ENCODE data around the gene ANKS1B.
A peak's percentile ranks its signal among the peaks of the same experiment; 100 is the strongest.
"Not testable (repeated sequence)": the region's sequence is repeated elsewhere in the genome, so short reads cannot be mapped to it uniquely, and the experiment has no call there.

Gene ANKS1B

DNA sequence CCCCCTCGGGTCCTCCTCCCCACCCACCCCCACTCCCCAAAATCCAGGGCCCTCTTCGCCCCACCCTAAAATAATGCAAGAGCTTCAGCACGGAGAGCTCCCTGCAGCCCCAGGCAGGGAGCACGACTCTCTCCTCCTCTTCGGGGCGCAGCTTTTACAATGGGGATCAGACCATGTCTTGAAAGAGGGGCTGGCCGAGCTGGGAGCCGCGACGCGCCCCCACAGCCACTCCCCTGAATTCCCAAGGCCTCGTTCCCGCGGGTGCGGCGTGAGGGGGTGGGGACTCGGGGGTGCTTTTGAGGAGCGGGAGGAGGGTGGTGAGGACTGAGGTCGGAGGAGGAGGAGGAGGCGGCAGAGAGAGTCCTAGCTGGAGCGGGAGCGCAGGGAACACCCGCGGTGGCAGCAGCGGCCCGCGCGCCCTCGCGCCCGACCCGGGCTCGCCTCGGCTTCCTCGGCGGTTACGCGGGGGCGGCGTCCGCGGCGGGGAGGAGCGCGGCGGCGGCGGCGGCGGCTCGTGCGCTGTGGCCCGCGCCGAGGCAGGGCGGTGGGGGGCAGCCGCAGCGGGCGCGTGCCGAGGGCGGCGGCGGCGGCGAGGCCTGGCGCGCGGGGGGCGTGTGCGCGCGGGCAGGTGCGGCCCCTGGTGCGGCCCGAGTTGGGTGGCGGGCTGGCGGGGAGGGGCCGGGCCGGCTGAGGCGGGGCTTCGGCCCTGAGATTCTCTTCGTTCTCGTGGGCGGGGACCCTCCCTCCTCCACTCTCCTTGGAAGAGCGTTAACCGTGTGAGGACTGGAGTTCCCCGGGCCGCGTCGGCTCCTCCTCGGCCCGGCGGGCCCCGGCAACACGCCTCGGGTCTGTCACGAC is at the start of gene ANKS1B:
TSS of gene ANKS1B (minus strand) at position 666 of the 858 bp plus-strand sequence. CDS start 699 bp downstream, outside the sequence.
- no peak for FAIRE-seq

DNA sequence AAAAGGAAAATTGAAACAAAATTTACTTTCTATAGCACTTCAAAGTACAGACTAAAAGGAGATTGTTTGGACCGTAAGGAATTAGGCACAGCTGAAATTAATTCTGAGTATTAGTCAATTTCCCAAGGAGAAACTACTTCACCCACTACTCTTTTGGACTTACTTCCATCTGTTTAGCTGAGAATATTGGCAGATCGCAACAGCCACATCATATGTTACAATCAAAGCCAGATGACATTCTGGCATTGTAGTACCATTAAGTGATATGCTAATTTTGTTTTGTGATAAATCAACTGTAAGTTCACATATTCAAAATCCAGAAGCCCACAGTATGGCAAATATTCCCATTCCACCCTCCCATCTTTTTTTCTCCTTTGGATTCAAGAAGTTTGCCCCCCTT is 47.1 kb upstream of the ANKS1B start:
- FAIRE-seq = no peak
- DNase-seq (ENCODE audit: insufficient read length, low spot score) = no peak

More for the DNA sequence above, at the start of gene ANKS1B:
- DNase-seq (ENCODE audit: insufficient read length, low spot score) = peak; percentile 35

DNA sequence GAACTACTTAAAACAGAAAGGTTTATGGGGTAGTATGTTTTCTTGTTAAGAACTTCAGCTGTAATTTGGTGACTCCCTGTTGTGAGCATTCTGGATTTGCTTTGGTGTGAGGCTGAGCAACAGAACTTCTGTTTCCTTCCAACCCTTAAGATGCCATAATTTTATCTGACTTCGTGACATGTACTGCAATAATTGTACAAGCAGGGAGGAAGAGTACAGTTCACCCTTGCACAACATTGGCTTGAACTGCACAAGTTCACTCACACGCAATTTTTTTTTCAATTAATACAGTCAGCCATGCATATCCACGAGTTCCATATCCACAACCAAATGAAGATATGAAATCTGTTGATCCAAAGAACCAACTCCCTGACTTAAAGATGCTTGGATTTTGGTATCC is 42.9 kb upstream of the ANKS1B start:
- DNase-seq (ENCODE audit: insufficient read length, low spot score) (no peak), FAIRE-seq (no peak)

DNA sequence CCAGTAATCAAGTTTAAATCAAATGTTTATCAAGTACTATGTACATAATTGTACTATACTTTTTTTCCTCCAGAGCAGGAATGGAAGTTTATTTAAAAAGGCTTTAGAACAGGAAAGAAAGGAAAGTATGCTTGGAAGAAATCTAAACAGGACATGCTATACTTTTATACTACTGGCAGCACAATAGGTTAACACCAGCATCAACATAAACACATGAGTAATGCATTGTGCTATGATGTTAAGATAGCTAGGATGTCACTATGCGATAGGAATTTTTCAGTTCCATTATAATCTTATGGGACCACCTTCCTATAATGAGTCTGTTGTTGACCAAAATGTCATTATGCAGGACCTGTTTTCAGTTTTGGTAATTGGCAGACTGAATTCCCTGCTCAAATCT is 41.5 kb upstream of the ANKS1B start:
- FAIRE-seq (no peak), DNase-seq (ENCODE audit: insufficient read length, low spot score) (no peak)

DNA sequence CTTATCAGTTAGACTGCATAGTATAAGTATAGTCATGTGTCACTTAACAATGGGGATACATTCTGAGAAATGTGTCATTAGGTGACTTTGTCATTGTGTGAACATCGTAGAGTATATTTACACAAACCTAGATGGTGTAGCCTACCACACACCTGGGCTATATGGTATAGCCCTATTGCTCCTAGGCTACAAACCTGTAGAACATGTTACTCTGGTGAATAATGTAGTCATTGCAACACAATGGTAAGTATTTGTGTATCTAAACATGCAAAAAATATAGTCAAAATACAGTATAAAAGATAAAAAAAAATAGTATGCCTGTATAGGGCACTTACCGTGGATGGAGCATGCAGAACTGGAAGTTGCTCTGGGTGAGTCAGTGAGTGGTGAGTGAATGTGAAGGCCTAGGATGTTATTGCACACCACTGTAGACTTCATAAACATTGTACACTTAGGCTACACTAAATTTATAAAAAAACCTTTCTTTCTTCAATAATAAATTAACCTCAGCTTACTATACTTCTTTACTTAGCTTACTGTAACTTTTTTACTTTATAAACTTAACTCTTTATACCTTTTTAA is 40.3 kb upstream of the ANKS1B start:
- DNase-seq (ENCODE audit: insufficient read length, low spot score) (no peak), FAIRE-seq (no peak)

DNA sequence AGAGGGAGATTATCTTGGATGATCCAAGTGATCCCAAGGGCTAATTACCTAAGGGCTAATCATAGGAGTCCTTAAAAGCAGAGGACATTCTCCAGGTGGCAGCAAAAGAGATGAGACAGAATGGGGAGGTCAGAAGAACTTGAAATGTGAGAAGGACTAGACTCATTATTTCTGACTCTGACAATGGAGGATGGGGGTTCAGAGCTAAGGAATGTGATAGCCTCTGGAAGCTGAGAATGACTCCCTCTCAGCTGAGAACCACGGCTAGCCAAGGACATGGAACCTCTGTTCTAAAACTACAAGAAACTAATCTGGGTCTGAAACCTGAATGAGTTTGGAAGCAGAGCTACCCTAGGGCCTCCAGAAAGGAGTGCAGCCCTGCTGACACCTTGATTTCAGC is 35.6 kb upstream of the ANKS1B start:
- DNase-seq (ENCODE audit: insufficient read length, low spot score) = no peak
- no peak for FAIRE-seq

DNA sequence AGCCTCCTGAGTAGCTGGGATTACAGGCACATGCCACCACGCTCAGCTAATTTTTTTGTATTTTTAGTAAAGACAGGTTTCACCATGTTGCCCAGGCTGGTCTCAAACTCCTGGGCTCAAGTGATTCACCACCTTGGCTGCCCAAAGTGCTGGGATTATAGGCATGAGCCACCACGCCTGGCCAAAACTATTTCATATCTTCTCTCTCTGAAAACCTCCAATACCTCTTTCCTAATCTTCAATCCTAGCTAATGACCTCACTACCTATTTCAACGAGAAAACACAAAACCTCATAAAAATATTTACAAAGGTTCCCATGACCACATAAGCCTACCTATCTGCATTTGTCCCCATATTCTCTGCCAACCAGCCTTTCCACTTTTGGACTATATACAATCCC is 32.3 kb upstream of the ANKS1B start:
- FAIRE-seq (no peak), DNase-seq (ENCODE audit: insufficient read length, low spot score) (no peak)

DNA sequence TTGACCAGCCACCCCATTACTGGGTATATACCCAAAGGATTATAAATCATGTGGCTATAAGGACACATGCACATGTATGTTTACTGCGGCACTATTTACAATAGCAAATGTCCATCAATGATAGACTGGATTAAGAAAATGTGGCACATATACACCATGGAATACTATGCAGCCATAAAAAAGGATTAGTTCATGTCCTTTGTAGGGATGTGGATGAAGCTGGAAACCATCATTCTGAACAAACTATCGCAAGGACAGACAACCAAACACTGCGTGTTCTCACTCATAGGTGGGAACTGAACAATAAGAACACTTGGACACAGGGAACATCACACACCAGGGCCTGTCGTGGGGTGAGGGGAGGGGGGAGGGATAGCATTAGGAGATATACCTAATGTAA is 31.6 kb upstream of the ANKS1B start:
- not testable (repeated sequence) for DNase-seq (ENCODE audit: insufficient read length, low spot score); FAIRE-seq

DNA sequence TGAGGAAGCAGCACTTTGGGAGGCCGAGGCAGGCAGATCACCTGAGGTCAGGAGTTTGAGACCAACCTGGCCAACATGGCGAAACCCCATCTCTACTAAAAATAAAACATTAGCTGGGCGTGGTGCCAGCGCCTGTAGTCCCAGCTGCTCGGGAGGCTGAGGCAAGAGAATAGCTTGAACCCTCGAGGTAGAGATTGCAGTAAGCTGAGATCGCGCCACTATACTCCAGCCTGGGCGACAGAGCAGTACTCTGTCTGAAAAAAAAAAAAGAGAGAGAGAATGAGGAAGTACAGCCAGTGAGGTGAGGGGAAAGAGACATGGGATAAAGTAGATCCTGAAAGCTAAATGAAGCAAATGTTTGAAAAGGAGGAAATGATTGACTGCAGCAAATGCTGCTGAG is 21.1 kb upstream of the ANKS1B start:
- FAIRE-seq; DNase-seq (ENCODE audit: insufficient read length, low spot score): not testable (repeated sequence)

DNA sequence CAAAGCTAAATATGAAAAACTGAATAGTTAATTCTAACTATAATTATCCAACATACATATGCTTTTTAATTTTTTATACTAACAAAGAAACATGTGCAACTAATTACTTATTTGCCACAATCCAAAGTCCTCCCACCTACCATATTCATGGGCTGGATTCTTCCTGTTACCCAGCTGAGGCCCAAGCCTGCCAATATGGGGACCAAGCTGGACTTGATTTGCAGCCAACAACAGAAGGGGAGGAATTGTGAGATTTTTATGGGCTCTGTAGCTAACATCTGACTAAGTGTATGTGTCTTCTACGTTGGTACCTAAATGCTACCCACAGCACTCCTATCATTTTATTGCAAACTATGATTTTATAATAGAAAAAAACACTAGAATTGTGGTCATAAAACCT is 13.1 kb upstream of the ANKS1B start:
- FAIRE-seq (no peak), DNase-seq (ENCODE audit: insufficient read length, low spot score) (no peak)

DNA sequence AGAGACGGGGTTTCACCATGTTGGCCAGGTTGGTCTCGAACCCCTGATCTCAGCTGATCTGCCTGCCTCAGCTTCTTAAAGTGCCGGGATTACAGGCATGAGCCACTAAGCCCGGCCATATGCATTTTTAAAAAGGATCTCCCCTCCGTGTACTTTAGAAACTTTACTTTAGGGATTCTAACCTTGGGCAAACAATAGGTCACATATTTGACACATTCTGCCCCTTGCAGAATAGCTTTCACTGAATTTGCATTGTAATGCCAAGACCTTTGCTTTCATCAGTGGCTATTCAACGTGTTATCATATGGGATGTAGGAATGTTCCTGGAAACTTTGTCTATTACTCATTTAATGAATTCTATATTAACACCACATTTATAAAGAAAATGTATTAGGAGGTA is 11.4 kb upstream of the ANKS1B start:
- DNase-seq (ENCODE audit: insufficient read length, low spot score) (no peak), FAIRE-seq (no peak)

DNA sequence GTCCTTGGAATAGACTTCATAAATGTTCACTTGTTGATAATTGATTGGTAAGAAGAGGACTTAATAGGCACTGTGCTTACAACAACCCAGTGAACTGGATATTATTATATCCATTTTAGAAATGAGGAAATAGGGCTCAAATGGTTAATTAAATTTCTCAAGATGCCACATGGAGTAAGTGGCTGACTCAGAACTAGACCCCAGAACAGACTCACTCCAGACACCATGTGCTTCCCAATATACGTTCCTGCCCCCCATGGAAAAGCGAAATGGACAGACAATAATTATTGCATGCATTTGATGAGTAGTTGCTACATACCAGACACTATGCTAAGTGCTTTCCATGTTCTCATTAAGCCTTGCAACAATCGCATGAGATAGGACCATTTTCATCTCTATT is 895 bp upstream of the ANKS1B start:
- FAIRE-seq (no peak), DNase-seq (ENCODE audit: insufficient read length, low spot score) (no peak)

DNA sequence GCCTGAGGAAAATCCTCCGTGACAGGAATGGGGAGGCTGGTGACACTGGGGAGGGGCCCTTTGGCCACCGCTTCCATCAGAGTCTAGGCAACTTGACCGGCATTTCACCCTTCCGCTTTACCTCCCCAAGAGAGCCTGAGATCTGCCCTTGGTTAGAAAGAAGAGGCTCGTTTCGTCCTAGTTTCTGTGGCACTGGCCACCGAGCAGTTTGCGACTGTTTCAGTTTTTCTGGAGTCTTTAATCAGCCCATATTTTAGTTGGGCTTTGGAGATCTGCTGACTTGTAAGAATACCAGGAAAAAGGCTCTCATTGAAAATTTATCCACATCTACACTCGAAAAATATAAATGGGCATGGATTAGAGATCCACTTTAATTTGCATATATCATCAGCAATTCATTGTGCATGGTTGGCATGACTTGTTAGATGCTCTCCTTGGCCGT is 414 bp upstream of the ANKS1B start:
- no peak for FAIRE-seq

DNA sequence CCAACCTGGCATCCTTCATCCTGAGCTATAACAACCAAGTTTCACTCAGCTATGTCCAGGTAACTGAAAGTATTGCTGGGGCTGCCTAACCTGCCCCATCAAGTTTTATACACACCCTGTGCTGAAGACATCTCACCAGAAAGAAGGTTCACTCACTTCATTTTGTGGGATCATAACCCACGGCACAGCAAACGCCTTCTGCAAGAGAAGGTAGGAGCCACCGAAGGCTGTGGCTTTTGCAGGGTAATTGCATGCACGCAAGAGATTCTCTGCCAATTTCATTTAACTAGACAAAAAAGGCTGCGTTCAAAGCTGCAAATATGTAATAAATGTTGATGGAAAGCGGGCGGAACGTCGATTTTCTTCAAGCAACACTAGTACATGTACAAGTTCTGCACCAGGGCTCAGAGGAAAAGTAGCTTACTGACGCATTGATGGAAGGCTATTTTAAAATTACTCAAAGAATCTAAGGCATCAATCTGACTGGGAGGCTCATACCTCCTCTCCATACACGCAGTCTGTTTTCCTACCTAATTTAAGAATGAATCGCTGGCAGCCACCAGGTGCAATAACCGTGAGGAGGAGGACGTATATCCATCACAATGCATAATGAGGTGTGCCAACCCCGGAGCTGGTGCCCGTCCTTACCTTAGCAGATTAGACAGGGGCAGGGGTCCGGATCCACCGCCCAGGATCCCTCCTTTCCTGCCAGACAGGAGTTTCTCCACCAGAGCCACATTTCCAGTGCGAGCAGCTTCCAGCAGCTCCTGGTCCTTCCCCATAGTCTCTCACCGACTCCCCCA is 1.1 kb downstream of the ANKS1B start:
- DNase-seq (ENCODE audit: insufficient read length, low spot score) (no peak), FAIRE-seq (no peak)

More for the DNA sequence above, 414 bp upstream of the ANKS1B start:
- DNase-seq (ENCODE audit: insufficient read length, low spot score) = no peak

DNA sequence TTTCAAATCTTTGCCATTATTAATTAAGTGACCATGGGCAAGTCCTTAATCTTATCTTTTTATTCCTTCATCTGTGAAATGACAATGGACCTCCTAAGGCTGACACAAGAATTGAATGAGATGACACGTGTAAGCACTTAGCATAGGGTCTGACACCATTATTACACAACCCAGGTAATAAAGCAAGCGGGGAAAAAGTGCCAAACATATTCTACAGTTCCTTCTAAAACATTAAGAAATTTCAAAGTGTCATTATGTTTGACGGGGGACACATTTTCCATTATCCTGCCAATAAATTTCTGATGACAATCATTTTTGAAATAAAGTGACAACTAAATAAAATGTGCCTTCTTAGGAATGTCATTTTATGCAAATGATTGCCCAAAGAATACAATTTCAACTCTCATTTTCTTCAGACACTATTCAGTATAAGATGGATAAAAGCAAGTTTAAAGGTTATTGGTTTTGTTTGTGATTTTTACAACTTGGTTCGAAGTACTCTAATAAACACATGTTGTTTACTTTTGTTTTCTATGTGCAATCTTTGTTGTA is 3.0 kb downstream of the ANKS1B start:
- DNase-seq (ENCODE audit: insufficient read length, low spot score) = no peak
- no peak for FAIRE-seq

DNA sequence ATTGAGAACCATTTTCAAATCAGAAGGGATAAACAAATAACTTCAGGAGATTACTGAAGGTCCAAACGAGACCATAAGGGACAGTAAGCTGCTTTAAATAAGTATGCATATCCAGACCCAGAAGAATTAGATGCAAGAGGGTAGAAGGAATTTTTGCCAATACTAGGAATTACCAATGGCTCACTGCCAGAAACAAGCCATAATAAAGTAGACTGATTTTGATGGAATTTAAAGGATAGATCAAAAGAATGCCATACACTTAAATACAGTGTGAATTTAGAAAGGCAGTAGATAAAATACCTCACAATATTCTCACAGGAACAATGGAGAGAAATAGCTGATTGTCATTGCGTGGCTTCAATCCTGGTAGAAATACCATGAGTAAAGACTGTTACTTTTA is 5.3 kb downstream of the ANKS1B start:
- DNase-seq (ENCODE audit: insufficient read length, low spot score) (no peak), FAIRE-seq (peak; percentile 4)

DNA sequence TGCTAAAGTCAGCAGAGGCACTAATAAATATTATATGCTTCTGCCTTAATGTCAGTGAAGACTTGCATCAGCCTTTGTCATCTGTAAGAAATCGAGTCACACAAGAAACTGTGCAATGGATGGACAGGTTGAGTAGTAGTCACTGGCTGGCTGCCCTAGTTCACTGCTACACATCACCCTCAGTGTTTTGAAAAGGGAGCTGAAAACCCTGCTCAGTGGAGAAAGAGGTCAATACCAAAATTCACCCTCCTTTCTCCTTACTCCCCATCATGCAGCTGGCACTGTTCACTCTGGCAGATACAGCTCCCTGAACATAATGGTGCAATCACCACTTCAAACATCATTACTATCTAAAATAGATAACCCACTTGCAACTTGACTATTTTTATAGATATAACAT is 6.6 kb downstream of the ANKS1B start:
- DNase-seq (ENCODE audit: insufficient read length, low spot score) (no peak), FAIRE-seq (no peak)

DNA sequence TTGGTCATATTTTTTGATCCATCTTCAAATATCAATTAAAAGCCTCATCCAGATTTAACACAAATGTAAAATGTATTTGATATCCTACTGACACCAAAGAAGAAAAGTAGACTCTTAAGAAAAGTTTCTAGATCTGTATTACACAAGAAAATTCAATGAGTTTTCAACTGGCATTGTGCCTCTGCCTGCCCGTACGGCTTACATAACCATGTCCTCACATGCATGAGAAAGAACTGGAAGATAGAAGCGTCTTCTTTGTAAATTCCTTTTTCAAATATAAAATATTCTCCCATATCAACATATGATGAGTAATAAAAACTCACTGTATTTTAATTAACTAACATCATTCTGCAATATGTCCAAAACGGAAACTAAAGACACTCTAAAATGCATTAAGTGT is 7.2 kb downstream of the ANKS1B start:
- FAIRE-seq = no peak
- no peak for DNase-seq (ENCODE audit: insufficient read length, low spot score)

DNA sequence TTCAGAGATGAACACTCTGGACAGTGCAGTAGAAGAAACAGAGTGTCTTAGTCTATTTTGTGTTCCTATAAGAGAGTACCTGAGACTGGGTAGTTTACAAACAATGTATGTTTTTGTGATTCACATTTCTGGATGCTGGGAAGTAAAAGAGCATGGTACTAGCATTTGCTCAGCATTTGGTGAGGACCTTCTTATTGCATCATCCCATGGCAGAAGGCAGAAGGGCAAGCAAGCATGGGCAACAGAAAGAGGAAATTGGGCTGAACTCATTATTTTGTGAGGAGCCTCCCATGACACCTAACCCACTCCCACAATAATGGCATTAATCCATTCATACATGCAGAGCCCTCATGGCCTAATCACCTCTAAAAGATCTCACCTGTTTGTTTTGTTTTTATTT is 8.0 kb downstream of the ANKS1B start:
- FAIRE-seq (no peak), DNase-seq (ENCODE audit: insufficient read length, low spot score) (no peak)

DNA sequence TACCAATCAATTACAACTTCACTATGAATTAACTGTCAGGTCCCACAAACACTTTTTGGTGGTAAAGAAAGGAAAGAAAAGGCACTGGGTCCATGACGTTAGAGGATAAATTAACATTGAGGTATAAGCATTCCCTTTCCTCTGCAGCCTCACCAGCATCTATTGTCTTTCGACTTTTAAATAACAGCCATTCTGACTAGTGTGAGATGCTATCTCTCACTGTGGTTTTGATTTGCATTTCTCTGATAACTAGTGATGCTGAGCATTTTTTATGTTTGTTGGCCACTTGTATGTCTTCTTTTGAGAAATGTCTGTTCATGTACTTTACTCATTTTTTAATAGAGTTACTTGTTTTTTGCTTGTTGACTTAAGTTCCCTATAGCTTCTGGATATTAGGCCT is 9.4 kb downstream of the ANKS1B start:
- no peak for FAIRE-seq
- no peak for DNase-seq (ENCODE audit: insufficient read length, low spot score)

DNA sequence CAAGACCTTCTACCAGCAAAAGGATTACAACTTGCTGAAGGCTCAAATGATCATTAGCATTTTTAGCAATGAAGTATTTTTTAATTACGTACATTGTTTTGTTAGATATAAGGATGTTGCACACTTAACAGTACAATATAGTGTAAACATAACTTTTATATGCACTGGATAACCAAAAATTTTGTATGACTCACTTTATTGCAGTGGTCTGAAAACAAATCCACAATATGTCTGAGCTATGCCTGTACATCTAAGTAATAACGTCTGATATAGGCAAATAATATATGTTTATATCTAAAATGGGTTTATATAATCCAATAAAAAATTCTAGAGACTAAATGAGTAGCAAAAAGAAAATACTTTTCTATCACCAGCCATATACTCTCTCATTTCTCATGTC is 10.6 kb downstream of the ANKS1B start:
- DNase-seq (ENCODE audit: insufficient read length, low spot score) (no peak), FAIRE-seq (no peak)
